Left forelimb (tissue), 1 donor: Measurements from ENCODE around the gene NLK.

Experiments used
- DNase-seq: peaks from one replicate; pipeline ENCODE4 v3.0.0-alpha.2; 2018; ENCODE audit warnings: low spot score

NLK gene

DNA sequence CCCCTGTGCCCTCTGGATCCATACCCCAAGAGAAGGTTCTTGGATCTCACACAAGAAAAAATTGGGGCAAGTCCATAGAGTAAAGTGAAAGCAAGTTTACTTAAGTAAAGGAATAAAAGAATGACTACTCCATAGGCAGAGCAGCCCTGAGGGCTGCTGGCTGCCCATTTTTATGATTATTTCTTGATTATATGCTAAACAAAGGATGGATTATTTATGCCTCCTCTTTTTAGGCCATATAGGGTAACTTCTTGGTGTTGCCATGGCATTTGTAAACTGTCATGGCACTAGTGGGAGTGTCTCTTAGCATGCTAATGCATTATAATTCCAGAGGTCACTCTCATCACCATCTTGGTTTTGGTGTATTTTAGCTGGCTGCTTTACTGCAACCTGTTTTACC is 70.8 kb downstream of the NLK start:
- DNase-seq, result no peak

- no peak for DNase-seq
These were observed 72.6 kb downstream of the NLK start for GRCh38 chr17:28115046-28115445.

GRCh38 chr17:28117304-28117703 is 74.8 kb downstream of the NLK start:
- DNase-seq, result no peak

DNA sequence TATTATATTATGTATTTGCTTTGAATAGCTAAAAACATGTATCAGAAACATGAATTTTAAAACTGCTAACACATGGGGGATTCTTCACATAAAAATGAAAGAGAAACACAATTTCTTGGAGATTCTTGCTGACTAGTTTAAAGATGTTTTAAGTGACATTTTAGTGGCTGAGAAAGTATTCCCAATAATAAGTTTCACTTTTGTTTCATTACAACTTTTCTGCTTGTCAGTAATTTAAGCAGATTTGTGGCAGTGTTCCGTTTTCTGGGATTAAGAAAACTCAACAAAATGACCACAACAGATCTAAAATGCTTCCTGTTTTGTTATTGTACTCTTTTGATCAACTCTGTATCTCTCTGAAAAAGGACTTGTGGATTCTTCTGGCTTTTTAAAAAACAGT is 75.9 kb downstream of the NLK start:
- no peak for DNase-seq

DNA sequence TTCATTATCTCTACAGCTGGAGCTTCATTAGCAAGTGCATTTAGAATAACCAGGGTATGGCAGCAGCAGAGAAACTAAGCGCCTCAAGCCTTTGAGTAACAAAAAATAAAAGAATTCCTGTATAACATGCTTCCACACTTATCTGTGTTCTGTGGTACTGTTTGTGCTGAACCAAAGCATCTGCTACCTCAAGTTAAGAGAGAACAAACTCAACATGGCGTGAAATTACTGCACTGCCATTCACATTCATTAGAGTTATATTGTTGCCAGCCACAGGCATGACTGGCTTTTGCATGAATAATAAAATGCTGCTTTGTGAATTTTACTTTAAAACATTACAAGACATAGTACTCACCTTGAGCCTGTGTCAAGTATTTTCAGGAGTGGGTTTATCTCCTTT is 76.6 kb downstream of the NLK start:
- no peak for DNase-seq

DNA sequence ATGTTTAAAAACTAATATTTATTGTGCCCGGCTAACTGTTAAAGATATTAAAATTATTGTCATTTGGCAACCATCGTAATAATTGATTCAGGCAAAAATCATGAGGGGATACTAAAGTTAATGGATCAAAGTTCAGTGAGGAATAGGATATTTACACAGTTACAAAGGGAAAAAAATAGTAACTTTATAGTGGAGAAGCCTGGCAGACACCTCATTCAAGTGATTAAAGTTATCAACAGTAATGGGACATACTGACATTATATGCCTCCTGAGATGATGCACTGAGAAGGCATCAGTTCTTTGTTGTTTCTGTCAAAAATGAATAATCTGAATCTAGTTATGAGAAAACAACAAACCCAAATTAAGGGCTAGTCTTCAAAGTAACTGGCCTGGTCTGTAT is 77.1 kb downstream of the NLK start:
- no peak for DNase-seq

- DNase-seq, result no peak
These were observed 78.3 kb downstream of the NLK start for GRCh38 chr17:28120766-28121165.

DNA sequence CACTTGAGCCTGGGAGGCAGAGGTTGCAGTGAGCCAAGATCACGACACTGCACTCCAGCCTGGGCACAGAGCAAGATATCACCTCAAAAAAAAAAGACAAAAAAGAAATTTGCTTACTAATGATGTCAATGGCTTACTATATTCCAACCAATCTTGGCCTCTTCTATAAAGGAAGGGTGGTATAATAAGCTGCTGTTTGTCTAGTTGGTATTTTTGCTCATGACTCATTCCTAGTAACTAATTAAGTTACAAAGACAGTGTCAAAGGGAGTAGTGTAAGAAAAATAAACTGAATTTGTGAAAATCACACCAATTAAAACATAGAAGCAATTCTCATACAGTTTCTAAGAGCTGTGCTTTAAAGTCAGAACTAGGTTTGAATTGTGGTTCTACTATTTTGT is 82.5 kb downstream of the NLK start:
- no peak for DNase-seq

- no peak for DNase-seq
These were observed 83.3 kb downstream of the NLK start for GRCh38 chr17:28125526-28126378.

- no peak for DNase-seq
These were observed 84.7 kb downstream of the NLK start for GRCh38 chr17:28127196-28127595.

DNA sequence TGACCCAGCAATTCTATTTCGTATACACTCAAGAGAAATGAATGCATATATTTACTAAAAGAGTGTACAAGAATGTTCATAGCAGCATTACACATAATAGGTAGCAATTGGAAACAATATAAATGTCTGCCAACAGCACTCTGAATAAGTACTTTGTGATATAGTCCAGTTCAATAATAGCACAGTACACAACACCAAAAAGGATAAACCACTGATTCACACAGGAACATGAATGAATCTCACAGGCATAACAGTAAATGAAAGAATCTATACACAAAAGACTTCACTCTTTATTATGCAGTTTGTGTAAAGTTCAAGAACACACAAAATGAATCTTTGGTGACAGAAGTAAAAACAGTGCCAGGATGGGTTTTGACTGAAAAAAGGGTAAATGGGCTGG is 86.3 kb downstream of the NLK start:
- no peak for DNase-seq

- no peak for DNase-seq
These were observed 88.0 kb downstream of the NLK start for GRCh38 chr17:28130472-28130871.

GRCh38 chr17:28131599-28131998 is 89.1 kb downstream of the NLK start:
- no peak for DNase-seq

DNA sequence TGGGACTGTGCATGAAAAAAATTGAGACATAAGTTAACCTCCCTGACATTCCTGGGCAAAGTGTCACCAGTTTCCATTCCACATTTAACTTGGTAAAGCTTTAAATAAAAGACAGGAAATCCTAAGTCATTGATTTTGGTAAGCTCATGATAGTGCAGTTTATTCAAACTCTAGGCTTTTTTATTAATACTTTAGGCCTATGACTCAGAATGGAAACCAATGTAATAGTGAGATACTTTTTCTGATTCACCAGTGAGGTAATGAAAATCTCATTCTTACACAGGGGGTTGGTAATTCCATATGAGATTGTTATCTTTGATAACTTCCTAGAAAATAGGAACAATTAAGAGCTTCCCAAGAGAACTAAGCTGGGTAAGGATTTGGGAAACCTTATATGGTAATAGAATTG is 91.1 kb downstream of the NLK start:
- DNase-seq, result no peak

DNA sequence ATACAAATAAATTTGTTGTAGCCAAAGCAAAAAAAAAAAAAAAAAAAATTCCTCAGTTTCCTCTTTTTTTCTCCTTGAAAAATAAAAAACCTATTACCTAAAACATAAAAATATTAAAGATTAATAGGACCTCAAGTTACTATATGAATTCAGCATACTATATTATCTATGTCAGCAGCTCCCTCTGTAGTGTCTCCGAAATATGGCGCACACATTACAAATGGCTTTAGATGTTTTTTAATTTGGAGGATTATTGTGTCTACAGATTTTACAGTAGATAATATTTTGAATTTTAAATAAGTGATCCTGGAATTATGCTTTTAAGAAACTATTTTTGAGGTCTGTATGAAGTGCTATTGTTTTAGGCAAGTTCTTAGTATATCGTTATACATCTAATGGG is 94.4 kb downstream of the NLK start:
- DNase-seq, result no peak

GRCh38 chr17:28139822-28140221 is 97.3 kb downstream of the NLK start:
- DNase-seq, result no peak

DNA sequence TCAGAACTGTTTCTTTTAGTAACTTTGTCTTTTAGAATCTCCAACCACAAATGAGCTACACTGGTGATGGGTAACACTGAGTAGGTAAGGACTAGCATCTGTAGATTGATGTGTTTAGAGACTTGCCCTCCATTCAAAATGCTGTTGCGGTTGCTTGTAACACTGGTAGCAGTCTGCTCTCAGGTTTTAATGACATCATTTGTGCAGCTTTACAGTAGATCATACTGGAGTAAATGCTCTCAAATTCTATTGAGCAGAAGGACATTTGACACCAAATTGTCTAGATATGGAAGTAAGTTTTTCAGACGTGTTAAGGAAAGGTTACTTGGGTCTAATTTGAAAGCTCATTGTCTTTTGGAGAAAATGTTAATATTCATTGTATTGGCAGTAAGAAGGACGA is 98.8 kb downstream of the NLK start:
- DNase-seq, result no peak

DNA sequence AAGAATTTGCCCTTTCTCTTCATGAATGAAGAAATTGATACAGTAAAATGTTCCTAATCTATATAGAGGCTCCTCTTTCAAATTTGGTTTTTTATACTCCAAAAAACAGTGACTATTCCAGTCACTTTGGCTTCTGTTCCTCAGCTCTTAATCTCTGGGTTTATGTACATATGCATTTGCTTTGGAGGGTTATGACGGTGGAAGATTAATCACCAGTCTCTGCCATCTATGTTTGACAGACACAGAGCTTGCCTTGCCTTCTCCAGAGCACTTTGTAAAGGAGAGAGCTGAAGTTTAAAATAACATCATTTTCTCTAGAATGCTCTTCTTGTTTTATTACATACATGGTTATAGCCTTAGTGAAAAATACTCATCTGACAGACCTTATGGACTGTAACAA is 99.3 kb downstream of the NLK start:
- no peak for DNase-seq

- DNase-seq, result no peak
These were observed 99.8 kb downstream of the NLK start for GRCh38 chr17:28142305-28142704.

DNA sequence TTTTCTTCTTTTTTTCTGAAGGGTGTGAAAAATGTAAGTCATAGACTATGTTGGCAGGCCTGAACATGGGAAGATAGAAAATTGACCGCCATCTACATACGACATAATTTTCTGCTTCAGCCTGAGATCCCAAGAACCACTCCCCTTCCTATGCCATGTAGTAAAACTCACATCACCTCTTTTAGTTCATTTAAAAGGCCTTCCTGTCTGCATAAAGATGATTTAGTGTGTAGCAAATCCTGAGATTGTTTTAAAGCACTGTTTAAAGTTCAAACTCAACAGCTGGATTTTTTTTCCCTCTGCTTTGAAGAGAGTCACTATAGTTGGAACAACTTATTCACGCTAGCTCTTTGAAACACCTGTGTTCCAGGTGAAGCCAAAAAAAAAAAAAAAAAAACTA is 101.5 kb downstream of the NLK start:
- DNase-seq, result no peak

DNA sequence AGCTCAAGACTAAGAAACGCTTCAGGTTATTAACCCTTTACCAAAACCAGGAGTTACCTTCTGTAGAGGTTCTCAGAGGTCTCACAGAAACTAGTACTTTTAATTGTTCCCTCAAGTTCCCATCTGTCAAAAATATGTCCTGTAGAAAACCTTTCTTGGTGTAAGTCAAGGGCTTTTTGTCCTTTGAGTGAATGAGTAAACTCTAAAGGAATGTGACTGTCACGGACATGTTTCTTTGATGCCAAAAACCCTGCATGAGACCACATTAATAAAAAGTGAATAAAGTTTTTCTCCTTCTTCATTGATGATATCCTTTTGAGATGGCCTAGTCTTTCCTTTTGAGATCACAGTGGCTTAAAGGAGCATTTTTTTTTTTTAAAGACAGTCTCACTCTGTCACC is 102.9 kb downstream of the NLK start:
- DNase-seq, result no peak

GRCh38 chr17:28147017-28147416 is 104.5 kb downstream of the NLK start:
- no peak for DNase-seq

DNA sequence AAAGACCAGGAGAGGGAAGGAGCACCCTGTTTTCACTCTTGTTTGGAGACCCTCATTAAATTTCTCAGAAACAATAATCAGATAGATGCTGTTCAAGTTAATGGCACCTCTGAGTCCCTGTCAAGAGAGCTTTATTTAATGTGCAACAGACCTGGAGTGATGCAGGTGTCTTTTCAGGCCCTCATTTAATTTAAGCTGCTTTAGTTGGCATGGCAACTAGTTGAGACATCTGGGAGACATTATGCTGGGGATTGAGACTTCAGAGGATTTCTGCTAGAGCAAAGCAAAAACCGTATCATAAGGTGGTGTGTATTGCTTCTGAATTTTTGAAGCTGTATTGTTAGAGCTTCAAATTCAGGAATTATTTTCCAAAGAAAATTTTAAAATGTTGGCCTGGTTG is 108.5 kb downstream of the NLK start:
- no peak for DNase-seq

DNA sequence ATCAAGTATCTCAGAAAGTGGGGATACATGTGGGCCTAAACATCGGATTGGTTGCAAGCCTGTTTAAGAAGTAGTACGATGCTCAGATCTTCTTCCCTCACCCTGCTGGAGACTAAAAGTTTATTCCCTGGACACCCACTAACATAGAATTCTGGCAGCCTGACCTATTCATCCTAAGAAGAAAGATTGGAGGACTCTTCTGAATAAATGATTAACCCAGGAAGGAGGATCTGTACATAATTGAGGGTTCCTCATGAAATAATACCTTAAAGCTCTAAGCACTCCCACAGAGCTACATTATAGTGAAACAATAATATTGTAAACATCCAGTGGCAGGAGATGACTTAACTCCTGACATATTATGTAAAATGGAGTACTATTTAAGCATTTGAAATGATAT is 111.7 kb downstream of the NLK start:
- DNase-seq, result no peak
